Urothelium cell line (cell line): Measurements from ENCODE around the gene SEMA3A.

Experiments used
- DNase-seq: peaks from one replicate; pipeline ENCODE4 v3.0.0; 2011; ENCODE audit warnings: low spot score, mixed read lengths
- FAIRE-seq: peaks from 2 replicates; lab custom pipeline; 2011; peaks lifted over from hg19 to GRCh38; lab: Jason Lieb, UNC

Gene SEMA3A

DNA sequence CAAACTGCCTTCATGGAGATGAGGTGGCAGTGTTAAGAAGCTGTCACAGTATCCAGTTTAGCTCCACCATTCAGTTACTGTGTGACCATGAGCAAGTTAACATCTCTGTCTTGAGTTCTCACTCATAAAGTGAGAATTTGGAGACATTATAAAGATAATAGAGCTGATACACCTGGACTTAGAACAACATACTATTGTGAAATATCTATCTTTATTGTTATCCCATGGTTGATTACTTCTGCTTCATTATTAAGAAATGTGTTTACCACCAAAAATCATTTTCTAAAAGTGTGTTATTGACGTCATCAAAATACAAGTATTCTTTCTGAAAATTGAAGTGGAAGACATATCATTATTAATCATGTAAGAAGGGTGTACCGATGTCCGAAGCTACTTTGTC is 166.9 kb downstream of the SEMA3A start:
- no peak for DNase-seq
- FAIRE-seq = no peak

- peak; percentile 91 for FAIRE-seq
Observed at GRCh38 chr7:84025332-84025927, 169.2 kb downstream of the SEMA3A start.

DNA sequence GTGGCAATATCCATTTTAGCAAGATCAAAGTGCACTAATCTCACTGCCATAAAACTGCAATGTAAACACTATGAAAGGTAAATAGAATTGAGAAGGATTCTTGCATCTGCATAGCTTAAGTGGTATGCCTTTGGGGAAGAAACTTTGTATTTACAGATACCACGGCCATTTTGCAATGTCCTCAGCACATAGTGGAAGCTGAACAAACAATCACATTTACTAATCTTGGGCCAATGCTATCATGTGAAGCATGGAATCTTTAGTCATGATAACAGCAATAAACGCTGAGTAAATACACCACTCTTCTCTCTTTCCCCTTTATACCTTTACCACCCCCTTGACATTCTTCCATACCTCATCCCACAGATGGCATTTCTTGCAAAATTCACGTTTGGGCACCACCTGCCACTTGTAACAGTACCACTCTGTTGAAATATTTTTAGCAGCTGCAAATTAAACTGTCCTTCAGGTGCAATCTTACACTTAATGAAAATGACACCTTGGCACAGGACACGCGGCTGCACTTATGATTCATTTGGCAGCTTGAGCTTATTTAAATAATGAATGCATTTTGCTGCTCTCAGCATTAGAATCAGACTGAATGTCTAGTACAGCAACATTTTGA is 171.8 kb downstream of the SEMA3A start:
- FAIRE-seq (peak; percentile 89), DNase-seq (peak; percentile 16)

More at GRCh38 chr7:84025332-84025927, 169.2 kb downstream of the SEMA3A start:
- DNase-seq = peak; percentile 85

DNA sequence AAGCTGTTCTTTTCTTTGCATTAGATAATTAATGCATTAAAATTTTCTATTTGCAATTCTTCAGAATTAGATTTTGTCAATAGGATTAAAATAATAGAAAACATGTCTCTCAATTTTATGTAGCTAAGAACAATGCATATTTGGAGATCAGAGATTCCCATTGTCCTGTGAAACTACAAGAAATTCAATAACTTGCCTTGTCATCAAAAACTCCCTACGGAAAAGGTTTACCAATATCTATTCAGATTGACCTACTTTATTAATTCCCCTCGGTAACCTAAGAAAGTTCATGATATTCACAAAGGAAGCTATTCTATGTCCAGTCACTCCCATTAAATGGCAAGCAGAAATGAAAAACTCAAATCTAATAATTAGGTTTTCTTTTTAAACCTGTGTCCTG is 172.6 kb downstream of the SEMA3A start:
- DNase-seq (no peak), FAIRE-seq (no peak)

- DNase-seq = no peak
- FAIRE-seq = no peak
Observed at GRCh38 chr7:84021292-84021908, 173.2 kb downstream of the SEMA3A start.

DNA sequence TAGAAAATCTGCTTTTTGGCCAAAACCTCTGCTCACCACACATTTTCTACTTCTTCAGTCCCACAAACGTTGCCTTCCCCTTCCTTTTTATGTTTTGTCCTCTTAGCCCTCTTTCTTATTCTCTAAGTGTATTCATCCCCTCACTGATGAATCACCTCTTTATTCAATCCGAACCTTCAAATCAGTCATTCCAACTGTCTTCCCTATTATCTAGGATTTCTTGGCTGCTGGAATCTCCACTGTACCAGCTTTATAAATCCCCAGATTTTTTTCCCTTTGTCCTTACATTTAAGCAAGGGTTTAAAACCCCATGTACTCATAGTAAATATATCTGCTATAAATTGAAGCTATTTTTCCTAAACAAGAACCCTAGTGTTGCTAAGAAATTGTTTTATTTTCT is 176.9 kb downstream of the SEMA3A start:
- DNase-seq (no peak), FAIRE-seq (no peak)

DNA sequence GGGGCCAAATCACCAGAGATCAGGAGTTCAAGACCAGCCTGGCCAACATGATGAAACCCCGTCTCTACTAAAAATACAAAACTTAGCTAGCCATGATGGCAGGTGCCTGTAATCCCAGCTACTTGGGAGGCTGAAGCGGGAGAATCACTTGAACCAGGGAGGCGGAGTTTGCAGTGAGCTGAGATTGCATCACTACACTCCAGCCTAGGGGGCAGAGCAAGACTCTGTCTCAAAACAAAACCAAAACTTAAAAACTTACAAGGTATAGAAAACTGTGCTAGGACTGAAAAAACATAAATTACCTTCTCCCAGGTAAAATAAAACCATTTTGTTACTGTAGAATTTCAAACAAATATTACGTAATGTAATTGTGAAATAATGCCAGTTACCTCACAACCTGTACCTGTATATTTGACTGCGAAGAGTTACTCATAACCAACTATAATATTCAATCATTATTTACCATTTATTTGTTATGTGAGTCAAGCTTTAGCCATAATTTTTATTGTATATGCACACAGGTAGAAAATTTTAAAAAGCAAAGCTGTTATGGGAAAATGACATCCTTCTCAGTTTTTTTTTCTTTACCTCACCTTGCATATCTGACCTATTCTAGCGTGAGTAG is 180.9 kb downstream of the SEMA3A start:
- FAIRE-seq = no peak
- DNase-seq = no peak

GRCh38 chr7:84009782-84010181 is 184.8 kb downstream of the SEMA3A start:
- DNase-seq (no peak), FAIRE-seq (no peak)

GRCh38 chr7:84009051-84009450 is 185.5 kb downstream of the SEMA3A start:
- DNase-seq = no peak
- no peak for FAIRE-seq

GRCh38 chr7:84003191-84003590 is 191.4 kb downstream of the SEMA3A start:
- peak; percentile 87 for FAIRE-seq

GRCh38 chr7:84002348-84002747 is 192.2 kb downstream of the SEMA3A start:
- DNase-seq (no peak), FAIRE-seq (no peak)

More at GRCh38 chr7:84003191-84003590, 191.4 kb downstream of the SEMA3A start:
- DNase-seq = no peak

DNA sequence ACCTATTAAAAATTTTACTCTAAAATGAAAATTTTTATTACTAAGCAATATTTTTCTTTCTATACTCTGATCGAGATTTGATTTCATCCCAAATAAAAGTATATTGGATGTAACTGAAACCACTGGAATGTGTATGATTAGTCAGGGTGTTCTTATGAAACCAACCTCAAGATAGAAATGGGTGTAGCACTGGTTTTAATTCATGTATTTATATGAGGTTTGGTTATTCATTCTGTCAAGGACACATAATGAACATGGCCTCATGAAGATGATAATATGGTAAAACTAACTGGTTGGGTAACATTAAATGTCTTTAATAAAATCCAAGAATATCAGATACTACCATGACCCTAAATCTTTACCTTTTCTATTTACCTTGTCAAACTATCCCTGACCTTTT is 197.7 kb downstream of the SEMA3A start:
- no peak for FAIRE-seq
- no peak for DNase-seq

DNA sequence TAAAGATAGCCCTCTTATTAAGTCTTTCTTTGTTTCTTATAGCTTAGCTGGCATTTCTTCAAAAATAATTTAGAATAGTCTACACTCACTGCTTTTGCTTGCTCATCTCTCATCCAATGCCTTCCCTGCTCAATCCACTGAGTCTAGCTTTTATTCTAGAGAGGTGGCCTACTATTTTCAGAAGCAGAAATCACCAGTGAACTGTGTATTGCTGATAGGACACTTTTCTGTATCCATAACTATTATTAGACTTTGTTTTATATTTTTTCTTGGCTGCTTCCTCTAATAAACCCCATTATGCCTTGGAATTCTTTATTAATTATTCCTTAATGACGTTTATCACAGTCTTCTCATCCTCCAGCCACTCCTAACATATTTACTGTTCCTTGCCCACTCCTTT is 206.8 kb downstream of the SEMA3A start:
- DNase-seq (no peak), FAIRE-seq (no peak)

DNA sequence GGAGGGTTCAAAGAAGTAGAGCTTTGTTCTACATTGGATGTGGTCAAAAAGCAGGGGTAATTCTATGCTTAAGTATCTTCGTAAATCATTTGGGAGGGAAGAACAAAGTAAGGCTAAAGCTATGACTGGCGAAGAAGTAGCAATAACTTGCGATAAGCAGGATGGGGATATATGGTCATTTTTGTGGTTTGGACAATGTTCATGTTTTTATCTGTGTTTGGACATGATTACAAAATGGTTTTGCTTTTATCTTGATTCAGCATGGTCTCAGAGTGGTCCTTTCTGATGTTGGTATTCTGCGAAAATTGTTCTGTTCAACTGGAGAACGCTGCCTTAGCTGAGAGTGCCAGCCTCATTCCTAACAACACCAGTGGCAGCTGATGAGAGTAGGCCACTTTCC is 208.8 kb downstream of the SEMA3A start:
- FAIRE-seq (no peak), DNase-seq (no peak)

DNA sequence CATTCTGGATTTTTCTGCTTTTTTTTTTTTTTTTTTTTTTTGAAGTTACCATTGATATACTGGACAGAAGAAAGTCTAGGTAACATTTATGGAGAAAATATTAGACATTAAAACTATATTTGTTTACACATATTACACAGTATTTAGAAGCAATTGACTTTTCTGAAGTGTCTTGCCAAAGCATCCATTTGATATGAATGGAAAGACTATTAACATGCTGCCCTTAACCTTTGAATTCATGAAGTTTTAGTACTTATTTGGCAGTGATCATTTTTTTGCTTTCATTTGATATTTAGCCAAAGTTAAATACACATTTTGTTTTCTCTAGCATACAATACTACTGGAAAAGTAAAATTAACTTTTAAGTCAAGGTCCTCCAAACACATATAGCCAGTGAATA is 210.0 kb downstream of the SEMA3A start:
- FAIRE-seq (no peak), DNase-seq (no peak)

DNA sequence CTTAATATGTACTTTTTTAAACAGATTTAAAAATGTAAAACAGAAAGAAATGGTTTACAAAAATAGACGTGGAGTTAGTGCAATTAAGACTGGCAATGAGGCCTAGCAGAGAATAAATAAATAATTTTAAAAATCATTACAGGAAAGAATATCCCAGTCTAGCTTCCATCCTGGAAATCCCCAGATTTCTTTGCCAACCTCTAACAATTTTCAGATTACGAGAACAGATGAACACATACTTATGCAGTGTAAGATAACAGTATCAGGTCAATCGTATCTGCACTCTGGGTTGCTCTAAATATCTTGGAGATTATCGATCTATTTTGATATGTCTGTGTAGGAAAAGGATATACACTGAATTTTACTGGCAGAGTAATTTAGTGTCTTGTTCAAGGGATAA is 210.5 kb downstream of the SEMA3A start:
- no peak for FAIRE-seq
- DNase-seq = no peak

GRCh38 chr7:83983606-83984005 is 211.0 kb downstream of the SEMA3A start:
- DNase-seq = no peak
- FAIRE-seq = no peak

GRCh38 chr7:83976302-83976701 is 218.3 kb downstream of the SEMA3A start:
- DNase-seq = peak; percentile 34
- no peak for FAIRE-seq

GRCh38 chr7:83970081-83970480 is 224.5 kb downstream of the SEMA3A start:
- FAIRE-seq (no peak), DNase-seq (no peak)

DNA sequence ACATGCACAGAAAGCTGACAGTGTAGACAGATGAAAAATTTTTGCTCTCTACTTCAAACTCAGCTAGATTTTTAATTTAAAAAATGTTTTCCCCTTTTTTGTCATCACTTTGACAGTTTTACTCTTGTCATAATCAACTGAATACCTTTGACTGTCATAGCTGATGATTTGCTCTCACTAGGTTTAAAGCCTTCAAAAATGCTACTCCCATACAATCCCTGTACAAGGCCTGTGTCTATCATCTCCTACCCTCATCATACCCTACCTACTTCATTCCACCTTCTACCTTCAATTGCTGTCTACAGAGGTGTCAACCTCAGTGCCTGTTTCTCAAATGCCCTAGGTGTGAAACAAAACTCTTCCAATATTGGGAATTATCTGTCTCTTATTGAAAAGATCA is 230.3 kb downstream of the SEMA3A start:
- no peak for FAIRE-seq

DNA sequence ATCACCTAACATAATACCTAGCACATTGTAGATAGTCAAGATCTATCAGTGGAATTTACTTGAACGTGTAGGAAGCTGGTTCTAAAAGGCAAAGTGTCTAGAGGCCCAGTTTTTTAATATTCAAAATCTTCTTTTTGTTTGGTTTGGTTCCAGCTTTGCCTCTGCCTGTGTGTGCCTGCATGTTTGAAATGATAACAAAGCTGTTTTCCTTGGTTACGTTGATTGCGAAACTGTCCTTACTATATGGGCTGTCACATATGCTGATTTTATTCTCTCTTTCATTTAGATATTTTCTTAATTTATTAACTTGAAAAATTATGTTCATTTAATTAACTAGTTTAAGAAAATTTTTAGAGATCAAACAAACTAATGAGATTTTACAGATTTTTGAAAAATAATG is 237.3 kb downstream of the SEMA3A start:
- DNase-seq (no peak), FAIRE-seq (no peak)

More for the DNA sequence above, 230.3 kb downstream of the SEMA3A start:
- no peak for DNase-seq

DNA sequence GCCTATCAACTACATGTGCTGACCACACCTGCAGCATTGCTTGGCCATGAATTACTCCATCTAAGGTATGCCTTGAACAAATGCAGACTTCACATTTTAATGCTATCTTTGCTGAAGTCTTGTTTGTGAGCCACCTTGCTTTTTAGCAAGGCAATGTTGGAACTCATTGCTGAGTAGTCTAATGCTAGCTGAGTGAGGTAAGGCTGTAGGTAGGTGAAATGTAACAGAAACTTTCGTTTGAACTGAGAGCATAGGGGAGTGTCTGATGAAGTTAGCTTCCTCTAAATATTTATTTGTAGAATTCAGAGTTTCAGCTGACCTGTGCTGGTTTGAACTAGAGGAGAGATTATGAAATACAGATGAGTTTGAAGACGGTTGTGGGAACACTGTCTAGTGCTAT is 238.5 kb downstream of the SEMA3A start:
- FAIRE-seq (peak; percentile 42), DNase-seq (no peak)
